Esophagus squamous epithelium (tissue), 5 donors: ENCODE data around the gene MAP7D2. TPM values are rescaled to one million over a fixed set of nuclear protein-coding genes. Genes with fewer than 3 reads are reported as not detected.
A peak's percentile ranks its signal among the peaks of the same experiment; 100 is the strongest.
"Not testable (repeated sequence)": the region's sequence is repeated elsewhere in the genome, so short reads cannot be mapped to it uniquely, and the experiment has no call there.

Experiments
- DNase-seq: peaks from one replicate; lab custom pipeline; 2025; lab: John Stamatoyannopoulos, UW
- H3K27ac ChIP-seq, 4 donors: fragments of 200-600 bp; sonication (generic); one replicate each; pipeline ENCODE4 v1.5.1; 2016 to 2019; ENCODE audit warnings: mild to moderate bottlenecking in 1 of 4
- H3K27me3 ChIP-seq, 4 donors: fragments of 200-600 bp; sonication (generic); 1 replicate in 3 of 4; 2 replicates in 1 of 4; pipeline versions ENCODE4 v1.5.1 to v1.6.0; 2017 to 2021; ENCODE audit warnings: antibody characterized with exemption in 1 of 4
- H3K36me3 ChIP-seq, 3 donors: fragments of 200-600 bp; sonication (generic); one replicate each; pipeline ENCODE4 v1.5.1; 2016 to 2019
- H3K4me1 ChIP-seq, 3 donors: fragments of 200-600 bp; sonication (generic); one replicate each; pipeline ENCODE4 v1.5.1; 2017 to 2019
- H3K4me3 ChIP-seq, 4 donors: fragments of 200-600 bp; sonication (generic); 1 replicate in 3 of 4; 2 replicates in 1 of 4; pipeline ENCODE4 v1.5.1; 2016 to 2019; ENCODE audit warnings: mild to moderate bottlenecking in 2 of 4, moderate library complexity in 1 of 4
- H3K9me3 ChIP-seq, 3 donors: fragments of 200-600 bp; sonication (generic); one replicate each; pipeline ENCODE4 v1.5.1; 2016 to 2019
- CTCF ChIP-seq, 6 experiments: fragments of 450-650 bp in 4 of 6; fragments of 200-600 bp in 2 of 6; sonication (generic) in 2 of 6; IDR thresholded peaks; one replicate each; pipeline ENCODE4 v1.5.1; 2016 to 2019; ENCODE audit warnings: antibody characterized with exemption in 6 of 6, mild to moderate bottlenecking in 4 of 6, moderate library complexity in 4 of 6
- POLR2A ChIP-seq, 4 donors: fragments of 450-650 bp; IDR thresholded peaks; one replicate each; pipeline ENCODE4 v1.6.1; 2017; ENCODE audit warnings: antibody characterized with exemption in 4 of 4, mild to moderate bottlenecking in 4 of 4, moderate library complexity in 3 of 4
- WGBS, 2 donors: methylation state at CpG; one replicate each; pipeline ENCODE4 v1.1.5; 2018; 5-methylcytosine and 5-hydroxymethylcytosine counted together
- intact Hi-C: fragments of 100-400 bp; cut with DNase I; formaldehyde crosslinking; loops from one replicate; pipeline ENCODE4 v1.15.0; 2022
- total RNA-seq, 4 donors: library from RNA; depleted of rRNA; stranded (reverse); fragments of >200 nt; gene quantifications; one replicate each; pipeline ENCODE4 v1.1.0, GENCODE V29; 2016
- donor health status: DM: yes; HTN: yes; CAD: no.

The MAP7D2 gene
- under 1 TPM in 3 of 4 donors, not detected in 1; 0.09 to 0.75 (median 0.38) TPM for total RNA-seq

- Histone ChIP-seq H3K27ac (no peak within 1 kb of the TSS), H3K9me3 (no peaks in the 10 kb centered on the region), H3K4me3 (peak within 1 kb of the TSS in 3 of 4 donors; percentile 19 to 54 (median 36)), H3K4me1 (peaks cover 0 to 22% (median 5%) of the 10 kb centered on the region in 3 donors), H3K27me3 (peaks cover 0 to 28% (median 6%) of the 10 kb centered on the region in 4 donors), H3K36me3 (no peaks in the 10 kb centered on the region)
- TF ChIP-seq POLR2A (IDR thresholded peaks at IDR 0.05) (no peak), CTCF (IDR thresholded peaks at IDR 0.05) (no peak)
- WGBS, 2 donors, result 15 to 90% methylated on average over 2 to 5 of the region's 91 CpGs
- intact Hi-C loops, result no loop called here
- no peak for DNase-seq
Measured at GRCh38 chrX:20116577-20117240, at the start of gene MAP7D2. MAP7D2 (minus strand) TSS chrX:20116907; CDS start chrX:20116879, 28 bp downstream.

GRCh38 chrX:20162516-20162915 lies 45.8 kb upstream of the MAP7D2 start:
- H3K36me3 ChIP-seq, result peaks cover 0 to 75% (median 0%) of the 10 kb centered on the region in 3 donors
- intact Hi-C loops, DNase-seq: not testable (repeated sequence)

GRCh38 chrX:20159797-20160385 lies 43.2 kb upstream of the MAP7D2 start:
- no peak for DNase-seq
- peaks cover 0 to 86% (median 0%) of the 10 kb centered on the region in 3 donors for H3K36me3 ChIP-seq
- 80% methylated on average over 4 of the region's 4 CpGs for WGBS, 2 donors

More at GRCh38 chrX:20162516-20162915, 45.8 kb upstream of the MAP7D2 start:
- H3K9me3 ChIP-seq, H3K4me3 ChIP-seq, H3K27me3 ChIP-seq, H3K4me1 ChIP-seq, H3K27ac ChIP-seq: not testable (repeated sequence)

GRCh38 chrX:20151689-20152088 lies 35.0 kb upstream of the MAP7D2 start:
- H3K4me1 ChIP-seq, result no peaks in the 10 kb centered on the region
- no peaks in the 10 kb centered on the region for H3K9me3 ChIP-seq
- 90 to 100% methylated on average over 2 to 3 of the region's 3 CpGs for WGBS, 2 donors
- TF ChIP-seq POLR2A (IDR thresholded peaks at IDR 0.05) (no peak), CTCF (IDR thresholded peaks at IDR 0.05) (no peak)
- H3K27me3 ChIP-seq, result no peaks in the 10 kb centered on the region
- H3K4me3 ChIP-seq, result no peak overlapping the region
- H3K27ac ChIP-seq, result no peak overlapping the region
- no peak for DNase-seq
- H3K36me3 ChIP-seq, result peaks cover 0 to 54% (median 0%) of the 10 kb centered on the region in 3 donors
- intact Hi-C loops, result no loop called here

More at GRCh38 chrX:20159797-20160385, 43.2 kb upstream of the MAP7D2 start:
- Histone ChIP-seq H3K4me1 (no peaks in the 10 kb centered on the region), H3K27ac (no peak overlapping the region), H3K27me3 (no peaks in the 10 kb centered on the region), H3K9me3 (no peaks in the 10 kb centered on the region), H3K4me3 (no peak overlapping the region)
- intact Hi-C loops, result no loop called here
- TF ChIP-seq POLR2A (IDR thresholded peaks at IDR 0.05) (no peak), CTCF (IDR thresholded peaks at IDR 0.05) (no peak)

- intact Hi-C loops, result no loop called here
- Histone ChIP-seq H3K4me3 (no peak overlapping the region), H3K9me3 (no peaks in the 10 kb centered on the region), H3K27me3 (no peaks in the 10 kb centered on the region), H3K36me3 (peaks cover 0 to 30% (median 0%) of the 10 kb centered on the region in 3 donors), H3K27ac (no peak overlapping the region), H3K4me1 (no peaks in the 10 kb centered on the region)
- TF ChIP-seq CTCF (IDR thresholded peaks at IDR 0.05) (no peak), POLR2A (IDR thresholded peaks at IDR 0.05) (no peak)
- DNase-seq, result no peak
- 73 to 90% methylated on average over 2 of the region's 2 CpGs for WGBS, 2 donors
Measured at GRCh38 chrX:20149326-20149725, 32.6 kb upstream of the MAP7D2 start.
